T-helper 1 cell treated with Interleukin-12 subunit alpha and Interleukin-12 subunit beta and Interleukin-4 antibody, amounts not matched to agents 30 μg/mL and 1 μg/mL, for 36 hours (primary cell): ENCODE data around the gene OARD1.
A peak's percentile ranks its signal among the peaks of the same experiment; 100 is the strongest.

Source experiments
- H3K27ac Mint-ChIP-seq: one replicate; pipeline ENCODE4 v1.8.0; 2021; ENCODE audit warnings: mild to moderate bottlenecking, mixed read lengths
- H3K27me3 Mint-ChIP-seq: one replicate; pipeline ENCODE4 v1.8.0; 2021; ENCODE audit warnings: low read depth, mixed read lengths
- H3K36me3 Mint-ChIP-seq: one replicate; pipeline ENCODE4 v1.8.0; 2021; ENCODE audit warnings: low read depth, mixed read lengths
- H3K4me1 Mint-ChIP-seq: one replicate; pipeline ENCODE4 v1.8.0; 2021; ENCODE audit warnings: low read depth, mixed read lengths
- H3K4me3 Mint-ChIP-seq: one replicate; pipeline ENCODE4 v1.8.0; 2021; ENCODE audit warnings: mild to moderate bottlenecking, moderate library complexity, mixed read lengths
- H3K9me3 Mint-ChIP-seq: one replicate; pipeline ENCODE4 v1.8.0; 2021; ENCODE audit warnings: mixed read lengths

Gene OARD1

GRCh38 chr6:41047745-41048732, 24.1 kb downstream of the OARD1 start:
- no peaks in the 10 kb centered on the region for H3K9me3 Mint-ChIP-seq
- H3K36me3 Mint-ChIP-seq, result peaks cover 7% of the 10 kb centered on the region
- H3K27me3 Mint-ChIP-seq, result no peaks in the 10 kb centered on the region
- H3K27ac Mint-ChIP-seq, result no peak overlapping the region
- no peak overlapping the region for H3K4me3 Mint-ChIP-seq
- H3K4me1 Mint-ChIP-seq, result peaks cover 13% of the 10 kb centered on the region

DNA sequence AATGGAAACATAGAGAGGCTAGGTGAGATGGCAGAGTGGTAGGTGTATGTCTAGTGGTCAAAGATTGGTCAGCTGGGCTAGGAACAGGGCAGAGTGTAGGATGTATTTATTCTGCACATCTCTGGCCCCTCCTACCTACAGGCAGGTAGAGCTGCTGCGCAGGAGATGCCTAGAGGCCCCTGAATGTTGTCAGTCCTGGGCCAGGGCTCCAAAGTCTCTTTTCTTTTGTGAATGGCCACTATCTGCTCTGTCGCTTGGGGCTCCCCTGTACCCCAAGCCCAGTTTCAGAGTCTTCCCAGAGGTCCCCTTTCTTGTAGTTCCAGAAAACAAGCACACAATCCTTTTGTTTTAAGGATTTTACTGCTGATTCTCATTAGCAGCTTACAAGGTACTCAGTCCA, 24.9 kb downstream of the OARD1 start:
- H3K27ac Mint-ChIP-seq, result no peak overlapping the region
- H3K4me1 Mint-ChIP-seq, result peaks cover 8% of the 10 kb centered on the region
- H3K9me3 Mint-ChIP-seq, result no peaks in the 10 kb centered on the region
- no peaks in the 10 kb centered on the region for H3K27me3 Mint-ChIP-seq
- no peak overlapping the region for H3K4me3 Mint-ChIP-seq
- H3K36me3 Mint-ChIP-seq, result peaks cover 7% of the 10 kb centered on the region

DNA sequence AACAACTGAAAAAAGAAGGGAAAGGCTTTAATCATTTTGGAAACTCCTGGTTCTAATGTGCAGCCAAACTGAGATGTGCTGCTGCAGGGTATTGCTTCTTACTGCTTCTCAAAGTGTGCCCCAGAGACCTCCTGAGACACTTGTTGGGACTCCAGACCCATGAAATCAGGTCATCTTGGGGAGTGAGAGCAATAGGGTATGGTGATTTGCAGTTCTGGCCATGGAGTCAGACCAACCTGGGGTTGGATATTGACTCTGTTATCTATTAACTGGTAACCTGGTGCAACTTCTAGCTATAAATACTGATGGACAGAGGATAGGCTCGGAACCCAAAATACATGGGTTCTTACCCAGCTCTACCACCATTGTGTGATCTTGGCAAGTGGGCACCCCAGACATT, 26.1 kb downstream of the OARD1 start:
- no peaks in the 10 kb centered on the region for H3K27me3 Mint-ChIP-seq
- H3K36me3 Mint-ChIP-seq, result no peaks in the 10 kb centered on the region
- no peaks in the 10 kb centered on the region for H3K9me3 Mint-ChIP-seq
- H3K4me3 Mint-ChIP-seq, result no peak overlapping the region
- H3K27ac Mint-ChIP-seq, result no peak overlapping the region
- peaks cover 1% of the 10 kb centered on the region for H3K4me1 Mint-ChIP-seq

GRCh38 chr6:41045664-41046063, 26.5 kb downstream of the OARD1 start:
- Mint-ChIP-seq H3K4me3 (no peak overlapping the region), H3K27me3 (no peaks in the 10 kb centered on the region), H3K9me3 (no peaks in the 10 kb centered on the region), H3K4me1 (peaks cover 4% of the 10 kb centered on the region), H3K27ac (no peak overlapping the region), H3K36me3 (no peaks in the 10 kb centered on the region)

DNA sequence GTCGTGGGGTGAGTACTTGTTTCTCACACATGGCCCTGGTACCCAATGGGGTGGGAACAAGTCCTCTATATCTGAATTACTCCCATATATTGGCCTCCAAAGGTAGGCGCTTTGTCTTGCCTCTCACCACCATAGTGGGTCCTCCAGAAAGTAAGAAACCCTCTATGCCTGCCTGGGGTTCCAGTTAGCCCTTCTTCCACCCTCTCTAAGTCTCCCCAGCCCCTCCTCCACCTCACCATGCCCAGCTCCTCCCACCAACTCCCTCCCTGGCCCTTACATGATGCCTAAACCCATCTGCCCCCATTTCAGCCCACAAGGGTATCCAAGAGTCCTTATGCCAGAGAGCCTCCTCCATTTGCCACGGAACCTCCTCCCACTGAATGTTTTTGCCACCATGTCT, 29.0 kb downstream of the OARD1 start:
- H3K27me3 Mint-ChIP-seq, result no peaks in the 10 kb centered on the region
- peaks cover 12% of the 10 kb centered on the region for H3K4me1 Mint-ChIP-seq
- no peaks in the 10 kb centered on the region for H3K36me3 Mint-ChIP-seq
- H3K4me3 Mint-ChIP-seq, result no peak overlapping the region
- H3K27ac Mint-ChIP-seq, result no peak overlapping the region
- H3K9me3 Mint-ChIP-seq, result no peaks in the 10 kb centered on the region

GRCh38 chr6:41042226-41043055, 29.7 kb downstream of the OARD1 start, which contains the start of gene TSPO2:
Gene TSPO2 (plus strand): TSS chr6:41042467. CDS start chr6:41042986, 519 bp downstream.
- H3K27me3 Mint-ChIP-seq, result no peaks in the 10 kb centered on the region
- H3K27ac Mint-ChIP-seq, result no peak within 1 kb of the TSS

DNA sequence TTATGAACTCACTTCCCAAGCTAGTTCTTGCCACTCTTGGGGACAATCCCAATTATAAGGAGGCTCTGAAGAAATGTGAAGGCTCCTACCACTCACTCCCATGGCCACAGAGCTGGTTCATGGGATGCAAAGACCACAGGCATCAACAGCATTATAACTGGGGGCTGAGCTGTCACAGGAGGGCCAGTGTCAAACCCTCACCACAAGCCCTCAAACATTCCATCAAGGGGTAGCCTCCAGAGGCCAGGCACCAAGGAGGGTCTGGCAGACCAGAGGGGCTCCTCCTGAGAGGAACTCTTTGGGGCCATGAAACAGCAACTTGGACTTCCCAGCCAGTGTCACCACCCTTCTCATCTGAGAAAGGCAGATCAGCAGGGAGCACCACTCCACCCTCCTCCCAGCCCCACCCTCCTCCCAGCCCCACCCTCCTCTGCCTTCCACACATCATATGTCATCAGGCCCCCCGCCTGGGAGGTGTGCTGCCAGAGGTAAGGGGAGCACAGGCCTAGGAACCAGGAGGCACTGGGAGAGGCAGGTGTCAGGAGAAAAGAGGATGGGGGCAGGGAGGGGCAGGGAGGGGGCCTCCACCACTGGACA, 31.1 kb downstream of the OARD1 start:
- H3K27ac Mint-ChIP-seq, result no peak overlapping the region
- H3K36me3 Mint-ChIP-seq, result no peaks in the 10 kb centered on the region
- H3K27me3 Mint-ChIP-seq, result no peaks in the 10 kb centered on the region
- peaks cover 12% of the 10 kb centered on the region for H3K4me1 Mint-ChIP-seq
- H3K4me3 Mint-ChIP-seq, result no peak overlapping the region
- no peaks in the 10 kb centered on the region for H3K9me3 Mint-ChIP-seq

More at GRCh38 chr6:41042226-41043055, 29.7 kb downstream of the OARD1 start, which contains the start of gene TSPO2:
- Mint-ChIP-seq H3K9me3 (no peaks in the 10 kb centered on the region), H3K4me3 (no peak within 1 kb of the TSS), H3K4me1 (peaks cover 12% of the 10 kb centered on the region), H3K36me3 (no peaks in the 10 kb centered on the region)

DNA sequence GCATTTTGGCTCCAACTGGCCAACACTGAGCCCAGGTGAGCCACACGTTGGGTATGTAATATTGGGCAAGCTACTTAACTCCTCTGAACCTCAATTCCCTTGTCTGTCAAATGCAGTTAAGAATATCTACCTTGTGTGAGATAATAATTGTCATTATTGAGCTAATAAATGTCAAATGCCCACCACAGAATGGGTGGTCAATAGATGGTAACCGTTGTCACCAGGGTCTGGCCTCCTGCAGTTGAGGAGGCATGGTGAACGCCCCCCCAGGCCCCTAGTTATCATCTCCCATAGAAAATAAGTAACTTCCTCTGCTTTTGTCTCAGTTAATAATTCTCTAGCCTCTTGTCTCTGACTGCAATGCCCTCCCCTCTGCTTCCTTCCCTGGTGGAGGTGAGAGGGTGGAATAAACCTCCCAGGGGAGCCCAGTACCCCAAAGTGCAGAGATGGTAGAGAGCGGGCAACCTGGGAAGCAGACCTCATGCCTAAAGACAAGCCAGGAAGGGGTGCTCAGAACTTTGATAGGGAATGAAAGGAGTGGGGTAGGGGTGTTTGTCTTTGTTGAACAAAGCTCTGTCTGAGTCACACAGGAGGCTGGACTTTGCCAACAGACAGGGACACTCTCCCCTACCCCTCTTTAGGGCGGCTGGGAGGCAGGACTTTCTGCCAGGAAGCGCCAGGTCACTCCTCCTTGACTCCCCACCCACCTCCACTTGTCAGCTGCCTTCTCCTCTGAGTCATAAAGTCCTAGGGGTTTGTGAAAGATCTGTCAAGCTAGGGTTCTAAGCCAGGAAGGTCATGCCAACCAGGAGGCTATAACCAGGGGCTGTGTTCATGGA, 31.8 kb downstream of the OARD1 start:
- Mint-ChIP-seq H3K4me3 (no peak overlapping the region), H3K36me3 (no peaks in the 10 kb centered on the region), H3K4me1 (peaks cover 12% of the 10 kb centered on the region), H3K9me3 (no peaks in the 10 kb centered on the region), H3K27ac (peak overlapping the region; percentile 72), H3K27me3 (no peaks in the 10 kb centered on the region)

- Mint-ChIP-seq H3K27ac (no peak within 1 kb of the TSS), H3K9me3 (no peaks in the 10 kb centered on the region), H3K4me1 (peaks cover 12% of the 10 kb centered on the region), H3K27me3 (no peaks in the 10 kb centered on the region), H3K36me3 (no peaks in the 10 kb centered on the region), H3K4me3 (no peak within 1 kb of the TSS)
Measured at GRCh38 chr6:41039060-41039998, 32.8 kb downstream of the OARD1 start, which contains the start of gene UNC5CL. Gene UNC5CL (minus strand): TSS chr6:41039221. CDS start chr6:41035074, 4,147 bp downstream.

DNA sequence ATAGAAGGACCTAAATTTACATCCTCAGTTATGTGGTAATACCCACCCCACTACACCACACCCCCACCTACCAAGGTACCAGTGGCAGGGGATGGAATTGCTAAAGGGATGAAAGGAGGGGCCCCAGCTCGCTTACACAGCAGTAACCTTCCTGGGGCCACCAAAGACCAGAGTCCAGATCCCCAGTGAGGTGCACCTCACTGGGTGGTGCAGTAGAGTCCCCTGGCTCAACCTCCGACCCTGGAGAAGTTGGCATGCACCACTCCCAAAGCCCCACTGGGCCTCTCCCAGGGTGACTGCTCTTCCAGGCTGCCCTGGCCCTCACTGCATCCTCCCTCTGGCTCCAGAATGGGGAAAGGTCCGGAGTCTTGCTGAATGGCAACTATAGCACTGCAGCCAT, 34.0 kb downstream of the OARD1 start:
- Mint-ChIP-seq H3K27me3 (no peaks in the 10 kb centered on the region), H3K9me3 (no peaks in the 10 kb centered on the region), H3K36me3 (no peaks in the 10 kb centered on the region), H3K27ac (no peak overlapping the region), H3K4me3 (no peak overlapping the region), H3K4me1 (peaks cover 11% of the 10 kb centered on the region)

DNA sequence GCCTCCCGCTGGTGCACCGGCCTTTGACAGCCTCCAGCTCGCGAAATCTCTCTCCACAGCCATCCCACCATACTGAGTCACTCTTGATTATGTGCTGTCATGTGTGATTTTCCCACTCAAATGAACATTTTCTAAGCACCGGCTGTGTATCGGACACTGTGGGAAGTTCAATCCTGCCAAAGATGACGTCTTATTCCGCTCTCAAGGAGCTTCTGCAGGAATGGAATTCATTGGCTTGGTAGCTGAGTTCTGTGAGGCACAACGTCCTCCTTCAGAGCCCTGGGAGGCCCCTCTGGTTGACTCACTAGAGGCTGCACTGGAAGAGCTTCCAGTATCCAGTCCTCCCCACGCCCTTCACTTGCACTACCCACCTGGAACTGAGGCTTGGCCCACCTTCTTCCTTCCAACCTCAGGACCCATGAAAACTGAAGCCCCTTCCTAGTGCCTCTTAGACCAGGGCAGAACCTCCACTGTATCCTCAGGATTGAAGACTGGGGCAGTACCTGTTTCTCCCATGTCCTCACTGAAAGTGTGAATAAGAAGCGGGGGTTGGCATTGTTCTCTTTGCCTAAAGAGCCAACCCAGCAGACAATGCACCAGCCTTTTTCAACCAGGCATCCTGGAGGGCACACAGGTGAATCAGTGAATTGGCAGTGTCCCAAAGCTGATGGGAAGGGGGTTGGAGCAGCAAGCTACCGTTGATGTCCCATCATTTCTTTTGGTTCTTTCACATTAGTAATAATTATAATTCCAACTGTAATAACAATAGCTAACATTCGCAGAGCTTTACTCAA, 34.9 kb downstream of the OARD1 start:
- Mint-ChIP-seq H3K4me3 (no peak overlapping the region), H3K9me3 (no peaks in the 10 kb centered on the region), H3K27me3 (no peaks in the 10 kb centered on the region), H3K27ac (no peak overlapping the region), H3K36me3 (no peaks in the 10 kb centered on the region), H3K4me1 (peaks cover 11% of the 10 kb centered on the region)

GRCh38 chr6:41036601-41037000, 35.6 kb downstream of the OARD1 start:
- Mint-ChIP-seq H3K27me3 (no peaks in the 10 kb centered on the region), H3K9me3 (no peaks in the 10 kb centered on the region), H3K36me3 (no peaks in the 10 kb centered on the region), H3K27ac (no peak overlapping the region), H3K4me3 (no peak overlapping the region), H3K4me1 (peaks cover 11% of the 10 kb centered on the region)
